ENCODE data around the gene DEFB129. TPM values are rescaled to one million over a fixed set of nuclear protein-coding genes. Genes with fewer than 3 reads are reported as not detected.

DEFB129 gene
- total and polyA plus RNA-seq, 4 donors = not detected

DNA sequence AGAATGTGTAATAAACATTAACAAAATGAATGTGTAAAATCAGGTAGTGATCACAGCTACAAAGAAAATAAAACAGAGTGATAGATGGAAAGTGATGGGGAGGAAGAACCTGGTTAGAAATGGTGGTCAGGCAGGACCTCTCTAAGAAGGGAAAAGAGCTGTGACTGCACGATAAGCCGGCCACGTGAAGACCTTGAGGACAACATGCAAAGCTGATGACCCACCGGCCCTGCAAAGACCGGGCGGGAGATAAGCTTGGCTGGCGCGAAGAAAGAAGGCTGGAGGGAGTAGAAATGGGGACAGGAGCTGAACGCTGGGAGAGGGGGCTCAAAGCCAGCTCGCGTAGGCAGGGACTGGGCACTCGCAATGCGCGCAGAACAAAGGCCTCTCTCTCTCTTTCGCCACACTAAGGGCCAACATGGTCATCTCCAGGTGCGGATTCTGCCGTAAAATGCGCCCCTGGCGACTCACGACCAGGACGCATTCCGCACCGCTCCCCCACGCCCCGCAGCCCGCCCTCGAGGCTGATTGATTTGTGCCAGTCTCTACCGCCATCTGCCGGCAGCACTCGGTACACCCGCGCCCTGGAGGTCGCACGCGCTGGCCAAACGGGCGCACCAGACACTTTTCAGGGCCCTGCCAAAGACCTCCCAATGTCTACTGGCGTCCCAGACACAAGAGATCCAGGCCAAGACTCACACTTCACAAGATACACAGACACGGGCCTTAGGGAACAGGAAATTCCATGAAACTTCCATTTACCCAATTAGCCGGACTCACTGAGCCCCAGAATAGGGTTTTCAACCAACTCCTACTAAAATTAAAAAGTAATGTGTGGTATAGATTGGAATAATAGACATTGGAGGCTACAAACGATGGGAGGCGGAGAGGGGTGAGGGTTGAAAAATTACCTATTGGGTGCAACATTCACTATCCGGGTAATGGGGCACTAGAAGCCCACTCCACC, 39.8 kb downstream of the DEFB129 start:
- Histone ChIP-seq H3K4me3 (ENCODE audit: low read depth in 1 of 3, low read length in 3 of 3) (peak overlapping the region; percentile 1 to 82 (median 40)), H3K9ac (ENCODE audit: low read depth in 1 of 2, low read length in 2 of 2) (peak overlapping the region in 1 of 2 donors; percentile 31), H3K27me3 (ENCODE audit: control insufficient read depth in 4 of 4, insufficient read depth in 4 of 4, low read length in 3 of 4) (no peaks in the 10 kb centered on the region), H3K9me3 (ENCODE audit: control insufficient read depth in 4 of 4, low read length in 3 of 4) (no peaks in the 10 kb centered on the region), H3K27ac (ENCODE audit: low read depth in 1 of 2, low read length in 2 of 2) (no peak overlapping the region), H3K4me1 (ENCODE audit: control insufficient read depth in 4 of 4, insufficient read depth in 4 of 4, low read length in 3 of 4) (peaks cover 0 to 8% (median 5%) of the 10 kb centered on the region in 4 donors), H3K36me3 (ENCODE audit: control insufficient read depth in 4 of 4, insufficient read depth in 3 of 4, low read depth in 1 of 4, low read length in 3 of 4) (no peaks in the 10 kb centered on the region)
- peak; percentile 25 for TF ChIP-seq NR2F2 (IDR thresholded peaks at IDR 0.05)
- TF ChIP-seq, protein P1, sequence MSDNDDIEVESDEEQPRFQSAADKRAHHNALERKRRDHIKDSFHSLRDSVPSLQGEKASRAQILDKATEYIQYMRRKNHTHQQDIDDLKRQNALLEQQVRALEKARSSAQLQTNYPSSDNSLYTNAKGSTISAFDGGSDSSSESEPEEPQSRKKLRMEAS (IDR thresholded peaks at IDR 0.05) = no peak
- TF ChIP-seq HNF4G (IDR thresholded peaks at IDR 0.05) = no peak
- TF ChIP-seq RAD21 (IDR thresholded peaks at IDR 0.05) = peak; percentile 94 to 97
- TF ChIP-seq JUND (IDR thresholded peaks at IDR 0.05) = no peak
- peak; percentile 27 for TF ChIP-seq YY1 (IDR thresholded peaks at IDR 0.05)
- peak; percentile 93 for TF ChIP-seq CTCF (IDR thresholded peaks at IDR 0.05; ENCODE audit: low read depth, low read length, missing input control)
- WGBS = 8% methylated on average over 43 of the region's 43 CpGs
- peak; percentile 91 for DNase-seq (ENCODE audit: low spot score)

DNA sequence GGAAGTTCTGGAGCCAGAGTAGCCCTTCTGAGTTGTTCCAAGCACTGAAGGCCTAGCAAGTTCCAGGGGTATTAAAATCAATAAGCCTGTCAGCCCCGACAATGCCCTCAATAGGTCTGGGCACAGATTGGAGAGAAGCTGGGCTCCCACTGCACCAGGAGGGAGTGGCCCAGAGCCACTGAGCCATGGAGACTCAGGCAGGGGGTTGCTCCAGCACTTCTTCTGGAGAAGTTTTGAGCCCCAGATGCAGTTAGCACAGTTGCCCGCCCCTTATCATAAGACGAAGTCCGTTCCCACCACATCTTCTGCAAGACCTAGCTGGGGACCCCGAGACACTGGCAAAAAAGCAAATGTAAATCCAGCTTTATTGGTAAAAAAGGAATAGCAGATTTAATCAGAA, 43.5 kb downstream of the DEFB129 start:
- H3K9me3 ChIP-seq (ENCODE audit: control insufficient read depth in 4 of 4, low read length in 3 of 4) = no peaks in the 10 kb centered on the region
- H3K4me3 ChIP-seq (ENCODE audit: low read depth in 1 of 3, low read length in 3 of 3) = no peak overlapping the region
- 96% methylated on average over 5 of the region's 5 CpGs for WGBS
- no peak overlapping the region for H3K27ac ChIP-seq (ENCODE audit: low read depth in 1 of 2, low read length in 2 of 2)
- no peak for TF ChIP-seq HNF4A (conservative IDR thresholded peaks at IDR 0.05)
- no peak for TF ChIP-seq FOXA1 (IDR thresholded peaks at IDR 0.05)
- TF ChIP-seq NR2F2 (IDR thresholded peaks at IDR 0.05) = no peak
- TF ChIP-seq HNF4G (IDR thresholded peaks at IDR 0.05) = no peak
- TF ChIP-seq YY1 (IDR thresholded peaks at IDR 0.05) = no peak
- TF ChIP-seq RXRA (IDR thresholded peaks at IDR 0.05) = no peak
- TF ChIP-seq, protein P1 (IDR thresholded peaks at IDR 0.05) = no peak
- TF ChIP-seq ATF3 (IDR thresholded peaks at IDR 0.05) = no peak
- no peak for TF ChIP-seq FOXA2 (IDR thresholded peaks at IDR 0.05)
- TF ChIP-seq SP1 (IDR thresholded peaks at IDR 0.05) = no peak
- no peak for TF ChIP-seq EGR1 (IDR thresholded peaks at IDR 0.05; ENCODE audit: low read depth in 2 of 2)
- TF ChIP-seq REST (IDR thresholded peaks at IDR 0.05) = no peak
- no peak for TF ChIP-seq RAD21 (IDR thresholded peaks at IDR 0.05)
- H3K4me1 ChIP-seq (ENCODE audit: control insufficient read depth in 4 of 4, insufficient read depth in 4 of 4, low read length in 3 of 4) = peaks cover 0 to 8% (median 5%) of the 10 kb centered on the region in 4 donors
- H3K36me3 ChIP-seq (ENCODE audit: control insufficient read depth in 4 of 4, insufficient read depth in 3 of 4, low read depth in 1 of 4, low read length in 3 of 4) = no peaks in the 10 kb centered on the region
- DNase-seq (ENCODE audit: low spot score) = no peak
- no peak overlapping the region for H3K9ac ChIP-seq (ENCODE audit: low read depth in 1 of 2, low read length in 2 of 2)
- H3K27me3 ChIP-seq (ENCODE audit: control insufficient read depth in 4 of 4, insufficient read depth in 4 of 4, low read length in 3 of 4) = no peaks in the 10 kb centered on the region

Measured in liver (tissue), 9 donors.